Kidney (tissue), 22 donors: Measurements from ENCODE around the gene KLHDC8A. TPM values are rescaled to one million over a fixed set of nuclear protein-coding genes. Genes with fewer than 3 reads are reported as not detected.
"Not testable (repeated sequence)": the region's sequence is repeated elsewhere in the genome, so short reads cannot be mapped to it uniquely, and the experiment has no call there.

Source experiments
- DNase-seq, 5 donors: peaks; one replicate each; pipeline ENCODE4 v3.0.0-alpha.2; 2013 to 2020
- FAIRE-seq: peaks from 2 replicates; lab custom pipeline; 2012; peaks lifted over from hg19 to GRCh38; lab: Jason Lieb, UNC
- H3K27ac ChIP-seq, 2 donors: one replicate each; pipeline ENCODE4 v1.7.0; 2013; ENCODE audit warnings: low read depth in 2 of 2, low read length in 2 of 2, inconsistent platforms in 1 of 2
- H3K27me3 ChIP-seq: one replicate; pipeline ENCODE4 v1.7.1; 2013; ENCODE audit warnings: low read length, inconsistent platforms; ENCODE audit not compliant: control insufficient read depth, insufficient read depth
- H3K36me3 ChIP-seq, 3 donors: one replicate each; pipeline versions ENCODE4 v1.7.0 to v1.7.1; 2013; ENCODE audit warnings: low read length in 3 of 3, control low read depth in 1 of 3, inconsistent platforms in 1 of 3; ENCODE audit not compliant: insufficient read depth in 3 of 3, control insufficient read depth in 2 of 3
- H3K4me1 ChIP-seq, 3 donors: one replicate each; pipeline versions ENCODE4 v1.7.0 to v1.7.1; 2013; ENCODE audit warnings: low read length in 3 of 3, inconsistent platforms in 1 of 3, low read depth in 1 of 3; ENCODE audit not compliant: control insufficient read depth in 2 of 3, insufficient read depth in 2 of 3
- H3K4me3 ChIP-seq, 3 donors: one replicate each; pipeline versions ENCODE4 v1.7.0 to v1.8.1; 2013; ENCODE audit warnings: low read length in 3 of 3, control low read depth in 1 of 3, inconsistent platforms in 1 of 3
- H3K9ac ChIP-seq, 3 donors: one replicate each; pipeline versions ENCODE4 v1.7.0 to v1.7.1; 2013; ENCODE audit warnings: low read length in 3 of 3, control low read depth in 1 of 3, inconsistent platforms in 1 of 3
- H3K9me3 ChIP-seq, 3 donors: one replicate each; pipeline versions ENCODE4 v1.7.0 to v1.7.1; 2013; ENCODE audit warnings: low read length in 3 of 3, control low read depth in 1 of 3, inconsistent platforms in 1 of 3; ENCODE audit not compliant: control insufficient read depth in 2 of 3, insufficient read depth in 1 of 3
- intact Hi-C: fragments of 100-400 bp; cut with DNase I; formaldehyde crosslinking; loops from one replicate; pipeline ENCODE4 v1.11.1; 2022
- long read RNA-seq, 10 donors: library from polyadenylated mRNA in 1 of 10; unstranded in 1 of 10; transcript quantifications; one replicate each; pipeline ENCODE4 v2.0.0 and lab custom pipeline, GENCODE V29; 2021 to 2026
- polyA plus RNA-seq: library from polyadenylated mRNA; stranded (reverse); fragments of 350-450 nt; fragmentation: Illumina TruSeq; extraction: RNeasy Lipid Tissue Mini Kit (QIAGEN cat#74804); gene quantifications from one replicate; pipeline ENCODE4 v1.2.3, GENCODE V29; 2014; ENCODE audit warnings: low read depth, low replicate concordance; ENCODE audit not compliant: insufficient read depth
- total RNA-seq: library from RNA; stranded (reverse); fragmentation: NEBNext Ultra II Directional; extraction: Animal tissue kit (Norgen Biotek cat#: 25700); gene quantifications from one replicate; pipeline ENCODE4 v1.2.1, GENCODE V29; 2021
- TF ChIP-seq, protein P1 (sequence below): IDR thresholded peaks from 3 replicates; pipeline ENCODE4 v1.5.1; 2012; ENCODE audit warnings: mild to moderate bottlenecking, moderate library complexity, borderline replicate concordance; ENCODE audit not compliant: insufficient read depth; ENCODE audit errors: extremely low read depth
- donor health status: control.
- donor health status: control.
- donor health status: control.
- donor health status: control.
- donor health status: control.
- donor health status: DM: yes; HTN: yes; CAD: no.
- donor health status: Normal renal cell carcinoma (clear cell type).

KLHDC8A gene, protein sequence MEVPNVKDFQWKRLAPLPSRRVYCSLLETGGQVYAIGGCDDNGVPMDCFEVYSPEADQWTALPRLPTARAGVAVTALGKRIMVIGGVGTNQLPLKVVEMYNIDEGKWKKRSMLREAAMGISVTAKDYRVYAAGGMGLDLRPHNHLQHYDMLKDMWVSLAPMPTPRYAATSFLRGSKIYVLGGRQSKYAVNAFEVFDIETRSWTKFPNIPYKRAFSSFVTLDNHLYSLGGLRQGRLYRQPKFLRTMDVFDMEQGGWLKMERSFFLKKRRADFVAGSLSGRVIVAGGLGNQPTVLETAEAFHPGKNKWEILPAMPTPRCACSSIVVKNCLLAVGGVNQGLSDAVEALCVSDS
- not detected for total RNA-seq
- polyA plus RNA-seq, result not detected
- long read RNA-seq, donor 1, result 0 reads
- long read RNA-seq, donor 2, result 0 reads
- long read RNA-seq, donor 3, result 0 reads
- long read RNA-seq, donor 4, result 0 reads
- long read RNA-seq, donor 5, result 0 reads
- long read RNA-seq, donor 6, result 0 reads
- long read RNA-seq, donor 7, result 0 reads
- long read RNA-seq, donor 8, result 0 reads
- long read RNA-seq, donor 9, result 0 reads
- long read RNA-seq, donor 10, partial matches to known transcripts, result 0 of 2 reads
- long read RNA-seq, donor 10, other reads (novel, unspliced or antisense), result 0 of 2 reads

DNA sequence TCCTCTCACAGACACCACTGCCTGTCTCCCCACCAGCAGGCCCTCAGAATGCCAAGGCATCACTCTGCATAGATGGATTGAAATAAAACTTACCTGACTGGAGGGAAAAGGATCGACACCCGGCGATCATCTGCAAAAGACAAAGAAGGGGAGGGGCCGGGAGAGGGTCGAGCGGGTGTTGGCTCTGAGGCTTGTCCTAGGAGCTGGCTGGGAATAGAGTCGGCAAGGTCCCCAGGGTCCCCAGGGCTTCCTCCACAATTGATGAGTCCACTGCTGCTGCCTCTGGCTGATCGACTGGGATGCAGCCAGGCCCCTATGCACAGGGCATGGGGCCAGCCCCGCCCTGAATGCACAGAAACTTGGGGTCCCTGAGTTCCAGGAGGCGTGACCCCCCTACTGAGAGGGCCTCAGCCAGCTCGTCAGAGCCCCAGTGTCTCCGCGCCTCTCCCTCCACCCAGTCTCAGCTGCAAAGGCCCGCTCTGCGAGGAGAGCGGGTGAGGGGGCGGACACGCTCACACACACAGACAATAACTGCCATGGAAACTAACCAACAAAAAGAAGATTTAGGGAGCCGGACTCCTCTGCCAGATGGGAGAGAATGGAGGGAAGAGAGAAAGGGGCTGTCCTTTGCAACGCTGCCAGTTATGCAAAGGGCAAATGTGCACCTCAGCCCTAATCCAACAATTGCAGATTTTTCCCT, at the start of gene KLHDC8A:
KLHDC8A (minus strand) TSS at position 483 of the 700 bp plus-strand sequence. CDS start 13,318 bp downstream, outside the sequence.
- Histone ChIP-seq H3K9ac (no peak within 1 kb of the TSS), H3K36me3 (no peaks in the 10 kb centered on the region), H3K4me3 (no peak within 1 kb of the TSS), H3K9me3 (no peaks in the 10 kb centered on the region), H3K4me1 (peaks cover 0 to 2% (median 0%) of the 10 kb centered on the region in 3 donors), H3K27ac (no peak within 1 kb of the TSS), H3K27me3 (no peaks in the 10 kb centered on the region)
- TF ChIP-seq, protein P1, sequence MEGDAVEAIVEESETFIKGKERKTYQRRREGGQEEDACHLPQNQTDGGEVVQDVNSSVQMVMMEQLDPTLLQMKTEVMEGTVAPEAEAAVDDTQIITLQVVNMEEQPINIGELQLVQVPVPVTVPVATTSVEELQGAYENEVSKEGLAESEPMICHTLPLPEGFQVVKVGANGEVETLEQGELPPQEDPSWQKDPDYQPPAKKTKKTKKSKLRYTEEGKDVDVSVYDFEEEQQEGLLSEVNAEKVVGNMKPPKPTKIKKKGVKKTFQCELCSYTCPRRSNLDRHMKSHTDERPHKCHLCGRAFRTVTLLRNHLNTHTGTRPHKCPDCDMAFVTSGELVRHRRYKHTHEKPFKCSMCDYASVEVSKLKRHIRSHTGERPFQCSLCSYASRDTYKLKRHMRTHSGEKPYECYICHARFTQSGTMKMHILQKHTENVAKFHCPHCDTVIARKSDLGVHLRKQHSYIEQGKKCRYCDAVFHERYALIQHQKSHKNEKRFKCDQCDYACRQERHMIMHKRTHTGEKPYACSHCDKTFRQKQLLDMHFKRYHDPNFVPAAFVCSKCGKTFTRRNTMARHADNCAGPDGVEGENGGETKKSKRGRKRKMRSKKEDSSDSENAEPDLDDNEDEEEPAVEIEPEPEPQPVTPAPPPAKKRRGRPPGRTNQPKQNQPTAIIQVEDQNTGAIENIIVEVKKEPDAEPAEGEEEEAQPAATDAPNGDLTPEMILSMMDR, result no peak
- intact Hi-C loops, result no loop called here
- no peak for FAIRE-seq
- peak in 4 of 5 donors; percentile 72 to 93 (median 84) for DNase-seq

DNA sequence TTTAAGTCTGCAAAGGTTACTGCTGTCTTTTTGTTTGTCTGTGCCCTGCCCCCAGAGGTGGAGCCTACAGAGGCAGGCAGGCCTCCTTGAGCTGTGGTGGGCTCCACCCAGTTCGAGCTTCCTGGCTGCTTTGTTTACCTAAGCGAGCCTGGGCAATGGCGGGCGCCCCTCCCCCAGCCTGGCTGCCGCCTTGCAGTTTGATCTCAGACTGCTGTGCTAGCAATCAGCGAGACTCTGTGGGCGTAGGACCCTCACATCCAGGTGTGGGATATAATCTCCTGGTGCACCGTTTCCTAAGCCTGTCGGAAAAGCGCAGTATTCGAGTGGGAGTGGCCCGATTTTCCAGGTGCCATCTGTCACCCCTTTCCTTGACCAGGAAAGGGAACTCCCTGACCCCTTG, 49.5 kb upstream of the KLHDC8A start:
- H3K27ac ChIP-seq, H3K9me3 ChIP-seq, H3K4me3 ChIP-seq, H3K27me3 ChIP-seq, H3K4me1 ChIP-seq, intact Hi-C loops, H3K36me3 ChIP-seq, DNase-seq, FAIRE-seq, H3K9ac ChIP-seq: not testable (repeated sequence)

DNA sequence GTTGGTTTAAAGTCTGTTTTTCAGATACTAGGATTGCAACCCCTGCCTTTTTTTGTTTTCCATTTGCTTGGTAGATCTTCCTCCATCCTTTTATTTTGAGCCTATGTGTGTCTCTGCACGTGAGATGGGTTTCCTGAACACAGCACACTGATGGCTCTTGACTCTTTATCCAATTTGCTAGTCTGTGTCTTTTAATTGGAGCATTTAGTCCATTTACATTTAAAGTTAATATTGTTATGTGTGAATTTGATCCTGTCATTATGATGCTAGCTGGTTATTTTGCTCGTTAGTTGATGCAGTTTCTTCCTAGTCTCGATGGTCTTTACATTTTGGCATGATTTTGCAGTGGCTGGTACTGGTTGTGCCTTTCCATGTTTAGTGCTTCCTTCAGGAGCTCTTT, 47.8 kb upstream of the KLHDC8A start:
- intact Hi-C loops, H3K4me1 ChIP-seq, H3K36me3 ChIP-seq, H3K9ac ChIP-seq, H3K27me3 ChIP-seq, H3K4me3 ChIP-seq, FAIRE-seq, H3K27ac ChIP-seq, H3K9me3 ChIP-seq, DNase-seq: not testable (repeated sequence)

DNA sequence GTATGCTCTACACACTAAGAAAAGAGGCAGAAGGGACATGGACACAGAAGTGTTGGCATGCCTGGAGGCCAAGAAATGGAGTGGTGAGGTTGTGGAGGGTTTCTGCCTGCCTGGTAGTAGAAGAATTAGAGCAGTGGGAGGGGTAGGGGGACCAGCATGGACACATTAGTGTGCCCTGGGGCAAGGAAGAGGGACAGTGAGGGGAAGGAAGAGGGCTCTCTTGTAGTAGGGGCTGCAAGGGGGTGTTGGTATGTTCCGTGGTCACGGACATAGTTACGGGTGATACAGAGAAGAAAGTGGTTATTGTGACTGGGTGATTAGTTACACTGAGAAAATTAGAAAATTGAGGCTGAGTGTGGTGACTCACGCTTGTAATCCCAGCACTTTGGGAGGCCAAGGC, 41.9 kb upstream of the KLHDC8A start:
- Histone ChIP-seq H3K4me3 (no peak overlapping the region), H3K9ac (no peak overlapping the region), H3K36me3 (no peaks in the 10 kb centered on the region), H3K27me3 (no peaks in the 10 kb centered on the region), H3K9me3 (no peaks in the 10 kb centered on the region), H3K27ac (no peak overlapping the region), H3K4me1 (no peaks in the 10 kb centered on the region)
- DNase-seq (no peak), FAIRE-seq (no peak)
- TF ChIP-seq, protein P1, result no peak
- intact Hi-C loops, result loop anchor here (5.0 kb wide), 1 partner anchor 89 kb away; no protein-coding TSS in a partner anchor
